Activated naive CD4-positive, alpha-beta T cell (primary cell): ENCODE results near the gene ZNF248.
"Not testable (repeated sequence)": the region's sequence is repeated elsewhere in the genome, so short reads cannot be mapped to it uniquely, and the experiment has no call there.

Experiments used
- DNase-seq, 4 experiments: peaks; one replicate each; lab custom pipeline; 2025; lab: John Stamatoyannopoulos, UW

The ZNF248 gene

GRCh38 chr10:37739181-37739580 is 118.2 kb downstream of the ZNF248 start:
- no peak for DNase-seq

- not testable (repeated sequence) for DNase-seq
These were observed 119.2 kb downstream of the ZNF248 start for GRCh38 chr10:37738241-37738640.

- DNase-seq = no peak
These were observed 120.1 kb downstream of the ZNF248 start for GRCh38 chr10:37737336-37737735.

GRCh38 chr10:37736120-37736519 is 121.3 kb downstream of the ZNF248 start:
- no peak for DNase-seq

- DNase-seq = no peak
These were observed 122.4 kb downstream of the ZNF248 start for GRCh38 chr10:37734971-37735370.
